HCEC 1CT (cell line): Measurements from ENCODE around the gene SH3TC2.
A peak's percentile ranks its signal among the peaks of the same experiment; 100 is the strongest.
"Not testable (repeated sequence)": the region's sequence is repeated elsewhere in the genome, so short reads cannot be mapped to it uniquely, and the experiment has no call there.

Source experiments
- DNase-seq: peaks from one replicate; pipeline ENCODE4 v3.0.0-alpha.2; 2017

SH3TC2 gene

DNA sequence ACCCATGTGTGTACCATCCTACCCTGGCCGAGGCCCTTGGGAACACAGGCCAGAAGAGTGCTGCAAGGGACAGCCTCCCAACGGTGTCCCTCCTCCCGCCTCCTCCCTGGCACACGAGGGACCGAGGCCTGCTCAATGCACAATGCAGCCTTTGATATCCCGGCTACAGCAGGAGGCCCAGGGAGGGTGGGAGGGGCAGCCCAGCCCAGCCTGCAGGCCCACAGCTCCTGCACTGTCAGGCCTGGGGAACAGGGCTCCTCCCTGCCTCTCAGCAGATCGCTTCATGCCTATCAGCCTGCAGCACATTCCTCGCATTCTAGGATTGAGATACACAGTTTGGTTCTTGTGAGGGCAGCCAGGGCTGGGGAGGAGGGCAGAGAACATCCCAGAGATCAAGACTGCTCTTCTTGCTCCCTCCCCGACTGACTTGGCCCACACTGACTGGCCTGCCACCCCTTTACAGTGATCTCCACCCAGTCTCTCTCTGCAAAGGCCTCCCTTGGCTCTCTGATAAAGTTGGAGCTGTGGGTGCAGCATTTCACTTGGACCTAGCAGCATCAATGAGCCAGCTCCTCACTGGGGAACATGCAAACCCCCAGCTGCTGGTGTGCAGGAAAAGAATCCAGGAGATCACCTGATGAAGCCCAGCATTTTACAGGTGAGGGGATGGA lies at the start of gene SH3TC2:
Gene SH3TC2 (minus strand): TSS at position 46 of the 671 bp plus-strand sequence. CDS start 40 bp downstream, at position 6.
- DNase-seq, result peak; percentile 56

DNA sequence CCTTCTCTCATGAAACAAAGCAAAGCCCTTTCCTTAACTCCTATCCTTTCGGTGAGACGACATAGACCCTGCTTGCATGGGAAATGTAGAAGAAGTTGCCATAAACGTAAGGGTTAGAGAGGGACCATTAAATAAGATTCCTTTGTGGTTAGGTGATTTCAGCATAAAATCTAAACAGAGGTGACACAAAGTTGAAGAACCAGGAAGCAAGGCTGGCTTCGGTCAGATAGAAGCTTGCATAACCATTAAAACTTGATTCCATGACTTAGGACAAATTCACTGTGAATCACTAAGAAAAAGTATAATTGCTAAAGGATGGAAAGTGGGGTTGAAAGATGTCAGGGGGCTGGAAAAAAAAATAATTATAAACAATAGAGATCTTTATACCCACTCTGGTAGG lies 47.5 kb upstream of the SH3TC2 start:
- no peak for DNase-seq

DNA sequence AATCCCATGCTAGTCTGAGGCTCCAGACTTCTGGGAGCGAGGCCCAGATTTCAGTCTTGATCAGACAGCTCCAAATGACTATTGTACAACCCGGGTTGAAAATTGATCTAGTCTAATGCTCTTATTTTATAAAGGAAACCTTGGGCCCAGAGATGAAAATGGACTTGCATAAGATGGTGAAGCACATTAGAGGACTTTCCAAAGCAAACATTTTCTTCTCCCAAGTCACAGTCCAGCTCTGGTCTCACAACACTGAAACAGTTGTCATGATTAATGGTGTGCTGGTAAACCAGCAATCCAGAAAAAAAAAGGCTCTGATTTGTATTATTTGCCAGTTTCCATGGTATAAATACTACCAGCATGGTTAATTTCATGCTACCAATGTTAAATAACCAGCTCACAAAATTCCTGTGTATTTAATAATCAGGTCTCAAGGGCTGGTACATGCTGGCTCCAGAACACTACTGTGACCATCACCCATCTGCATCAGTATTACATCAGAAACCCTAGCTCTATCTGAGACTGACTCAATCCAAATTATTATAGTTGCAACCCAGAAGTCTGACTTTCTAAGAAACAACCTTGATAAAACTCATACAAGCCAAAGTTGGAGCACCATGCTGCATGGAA lies 45.9 kb upstream of the SH3TC2 start:
- DNase-seq, result no peak

DNA sequence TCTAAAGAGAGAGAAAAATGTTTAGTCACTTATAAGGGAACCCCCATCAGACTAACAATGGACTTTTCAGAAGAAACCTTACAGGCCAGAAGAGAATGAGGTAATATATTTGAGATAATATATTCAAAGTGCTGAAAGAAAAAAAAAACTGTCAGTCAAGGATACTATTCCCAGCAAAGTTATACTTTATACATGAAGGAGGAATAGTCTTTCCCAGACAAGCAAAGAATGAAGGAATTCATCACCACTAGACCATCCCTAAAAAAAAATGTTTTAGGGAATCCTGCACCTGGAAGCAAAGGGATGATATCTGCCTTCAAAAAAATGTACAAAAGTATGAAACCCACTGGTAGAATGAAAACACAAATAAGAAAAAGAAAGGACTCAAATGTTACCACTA lies 37.5 kb upstream of the SH3TC2 start:
- no peak for DNase-seq

GRCh38 chr5:149099920-149100319 lies 37.1 kb upstream of the SH3TC2 start:
- DNase-seq, result no peak

DNA sequence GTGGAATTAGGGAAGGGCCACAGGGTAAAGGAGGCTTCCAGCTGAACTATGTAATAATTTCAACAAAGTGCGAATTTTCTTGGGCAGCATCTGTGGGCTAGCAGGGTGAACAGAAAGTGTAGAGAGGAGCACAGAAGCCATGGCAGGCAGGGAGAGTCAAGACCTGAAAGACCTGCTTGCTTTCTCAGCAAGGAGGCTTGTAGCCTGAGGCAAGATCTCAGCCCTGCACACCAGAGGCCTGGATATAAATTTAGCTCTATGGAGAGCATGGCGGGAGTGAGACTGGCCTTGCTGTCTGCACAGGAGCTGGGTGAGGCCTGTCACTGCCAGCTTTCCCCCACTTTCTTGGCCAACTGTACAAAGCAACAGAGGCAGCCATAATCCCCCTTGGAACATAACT lies 32.1 kb upstream of the SH3TC2 start:
- no peak for DNase-seq

DNA sequence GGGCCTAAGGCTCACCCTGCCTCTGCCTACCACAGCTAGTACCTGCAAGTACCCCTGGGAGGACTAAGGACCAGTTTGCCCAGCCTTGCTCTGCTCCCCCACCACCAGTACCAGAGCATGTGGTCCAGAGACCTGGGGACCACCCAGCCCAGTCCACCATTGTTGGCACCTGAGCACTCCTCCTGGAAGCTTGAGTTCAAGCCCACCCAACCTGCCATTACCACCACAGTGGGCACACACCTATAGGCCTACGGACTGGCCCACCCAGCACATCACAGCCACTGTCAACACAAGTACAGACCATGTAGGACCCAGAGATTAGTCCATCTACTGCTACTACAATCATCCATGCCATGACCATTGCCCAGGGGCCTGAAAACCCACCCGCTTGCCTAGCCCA lies 30.8 kb upstream of the SH3TC2 start:
- no peak for DNase-seq

- no peak for DNase-seq
Observed at GRCh38 chr5:149089796-149090195, 26.9 kb upstream of the SH3TC2 start.

DNA sequence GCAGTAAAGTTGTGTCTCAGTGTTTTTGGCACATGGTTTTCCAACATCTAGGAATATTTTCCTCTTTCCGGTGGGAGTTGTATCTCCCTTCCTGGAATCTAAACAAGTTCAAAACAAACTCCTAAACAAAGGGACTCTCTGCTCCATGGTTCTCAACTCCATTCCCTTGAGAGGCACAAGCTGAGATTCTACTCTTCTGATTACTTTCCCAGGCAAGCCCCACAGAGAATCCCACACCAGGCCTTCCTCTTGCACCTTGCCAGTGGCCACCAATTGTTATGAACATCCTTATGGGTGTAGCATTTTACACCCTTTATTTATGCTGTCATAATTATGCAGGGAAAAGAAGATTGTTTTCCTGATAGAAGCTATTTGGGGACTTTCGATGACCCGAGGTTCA lies 25.8 kb upstream of the SH3TC2 start:
- DNase-seq, result no peak

DNA sequence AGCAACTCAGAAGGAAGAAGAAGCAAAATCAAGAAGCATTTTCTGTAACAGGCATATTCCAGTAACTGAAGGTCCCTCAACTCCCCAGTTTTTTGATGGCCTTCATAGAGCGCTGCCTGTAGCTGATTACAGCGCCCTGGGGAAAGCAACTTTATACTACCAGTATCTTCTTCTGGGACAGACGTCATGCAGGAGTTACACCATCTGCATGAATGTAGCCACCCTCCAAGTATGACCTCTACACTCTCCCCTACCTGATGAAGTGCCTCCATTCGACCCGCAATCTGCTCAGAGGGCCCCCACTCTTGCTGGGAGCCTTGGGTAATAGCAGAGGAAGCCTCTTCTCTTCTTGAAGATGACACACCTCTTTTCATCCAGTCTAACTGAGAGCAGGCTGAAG lies 21.0 kb upstream of the SH3TC2 start:
- DNase-seq, result no peak

- DNase-seq, result no peak
Observed at GRCh38 chr5:149082271-149082670, 19.4 kb upstream of the SH3TC2 start.

- no peak for DNase-seq
Observed at GRCh38 chr5:149080294-149080693, 17.4 kb upstream of the SH3TC2 start.

DNA sequence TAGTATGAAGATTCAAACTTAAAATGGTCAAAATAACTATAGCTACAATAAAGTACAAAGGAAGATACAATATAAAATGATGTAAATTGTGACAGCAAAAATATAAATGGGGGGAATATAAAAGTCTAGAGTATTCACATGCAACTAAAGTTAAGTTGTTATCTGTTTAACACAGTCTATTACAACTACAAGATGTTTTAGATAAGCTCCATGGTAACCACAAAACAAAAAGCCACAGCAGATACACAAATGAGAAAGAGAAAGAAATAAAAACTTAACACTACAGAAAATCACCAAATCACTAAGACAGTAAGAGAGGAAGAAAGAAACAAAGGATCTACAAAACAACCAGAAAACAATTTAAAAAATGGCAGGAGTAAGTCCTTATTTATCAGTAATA lies 17.0 kb upstream of the SH3TC2 start:
- DNase-seq, result no peak

DNA sequence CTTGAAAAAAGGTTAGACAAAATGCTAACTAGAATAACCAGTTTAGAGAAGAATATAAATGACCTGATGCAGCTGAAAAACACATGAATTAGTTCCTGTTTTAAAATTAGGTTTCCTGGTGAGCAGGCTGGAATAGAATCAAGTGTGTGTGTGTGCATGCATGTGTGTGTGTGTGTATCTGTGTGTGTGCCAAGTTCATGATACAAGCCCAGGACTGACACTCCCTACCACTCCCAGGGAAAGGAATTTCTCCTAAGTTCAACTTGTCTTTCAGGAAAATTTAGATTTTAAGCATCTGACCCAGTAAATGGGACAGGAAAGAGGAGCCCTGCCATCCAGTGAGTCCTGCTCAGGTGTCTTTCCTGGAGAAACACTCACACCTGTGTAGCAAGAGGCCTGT lies 11.2 kb upstream of the SH3TC2 start:
- DNase-seq, result not testable (repeated sequence)

GRCh38 chr5:149073213-149073612 lies 10.4 kb upstream of the SH3TC2 start:
- peak; percentile 55 for DNase-seq

DNA sequence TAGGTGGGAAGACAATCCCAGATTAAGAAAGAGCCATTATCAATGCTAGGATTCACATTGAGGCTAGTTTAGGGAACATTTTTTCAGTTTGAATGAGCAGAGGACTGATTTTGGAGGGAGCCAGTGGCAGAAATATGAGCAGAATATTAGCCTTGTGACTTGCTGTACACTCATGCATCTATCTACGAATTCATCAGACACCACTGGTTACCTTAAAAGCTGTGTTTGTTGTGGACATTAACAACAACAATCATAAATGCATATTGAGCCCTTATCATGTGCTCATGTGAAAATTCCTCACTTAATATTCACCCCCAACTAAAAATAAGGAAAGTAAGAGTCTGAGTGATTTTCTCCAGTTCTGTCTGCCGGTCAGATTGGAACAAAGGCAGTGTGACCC lies 9.9 kb upstream of the SH3TC2 start:
- DNase-seq, result peak; percentile 3

DNA sequence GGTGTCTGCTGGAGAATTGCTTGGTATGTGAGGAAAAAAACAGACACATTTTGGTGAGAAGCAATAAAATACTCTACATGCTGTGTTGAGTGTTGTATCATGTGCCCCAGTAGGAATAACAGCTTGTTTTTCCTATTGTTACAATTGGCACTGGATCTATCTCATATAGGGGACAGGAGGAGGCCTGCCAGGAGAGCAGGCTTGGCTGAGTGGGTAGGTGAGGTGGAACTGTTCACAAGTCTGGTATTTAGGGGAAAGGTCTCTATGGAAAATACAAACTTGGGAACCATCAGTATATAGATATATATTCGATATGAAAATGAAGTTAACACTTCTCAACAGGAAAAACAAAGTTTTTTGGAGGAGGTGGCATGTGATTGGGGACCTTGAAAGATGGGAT lies 9.5 kb upstream of the SH3TC2 start:
- no peak for DNase-seq

- DNase-seq, result no peak
Observed at GRCh38 chr5:149071756-149072155, 8.9 kb upstream of the SH3TC2 start.

- DNase-seq, result no peak
Observed at GRCh38 chr5:149071216-149071615, 8.4 kb upstream of the SH3TC2 start.

DNA sequence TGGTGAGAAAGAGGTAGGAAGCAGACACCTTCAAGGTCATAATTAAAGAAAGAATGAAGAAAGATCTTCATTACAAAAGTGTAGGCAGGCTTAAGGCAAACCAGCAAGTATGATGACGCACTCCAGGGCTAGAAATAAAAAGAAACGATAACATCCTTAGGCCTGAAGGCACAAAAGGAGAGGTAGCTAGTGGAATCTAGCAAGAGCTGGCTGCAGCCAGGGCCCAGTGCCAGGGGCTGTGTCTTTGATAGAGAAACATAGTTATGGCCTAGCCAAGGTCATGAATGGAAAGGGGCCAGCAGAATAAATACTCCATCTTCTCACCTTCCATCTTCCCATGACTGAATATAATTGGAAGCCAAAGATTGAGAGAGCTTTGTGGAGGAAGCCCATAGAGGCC lies 6.8 kb upstream of the SH3TC2 start:
- DNase-seq, result no peak

DNA sequence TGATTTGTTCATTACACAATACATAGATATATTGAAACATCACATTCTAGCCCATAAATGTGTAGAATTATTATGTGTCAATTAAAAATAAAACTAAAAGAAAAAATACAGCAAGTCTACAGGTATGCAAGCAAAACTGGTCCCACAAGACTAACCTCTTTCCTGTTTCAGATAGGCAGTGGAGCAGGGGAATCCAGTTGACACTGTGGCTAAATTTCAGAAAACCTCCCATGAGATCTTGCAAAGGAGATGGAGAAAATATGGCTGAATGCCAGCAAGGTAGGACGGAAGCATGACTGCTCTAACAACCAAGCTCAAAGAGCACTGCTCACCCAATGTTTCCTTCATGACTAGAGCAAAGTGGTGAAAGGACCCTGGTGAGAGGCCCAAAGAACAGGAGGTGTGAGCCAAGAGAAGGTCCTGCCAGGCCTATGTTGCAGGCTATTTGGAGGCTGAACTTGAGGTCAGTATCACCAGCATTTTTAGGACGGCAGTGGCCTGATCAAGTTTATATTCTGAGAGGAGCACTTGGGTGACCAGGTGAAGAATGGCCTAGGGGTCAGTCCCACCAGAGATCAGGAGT lies 1.1 kb upstream of the SH3TC2 start:
- DNase-seq, result no peak

DNA sequence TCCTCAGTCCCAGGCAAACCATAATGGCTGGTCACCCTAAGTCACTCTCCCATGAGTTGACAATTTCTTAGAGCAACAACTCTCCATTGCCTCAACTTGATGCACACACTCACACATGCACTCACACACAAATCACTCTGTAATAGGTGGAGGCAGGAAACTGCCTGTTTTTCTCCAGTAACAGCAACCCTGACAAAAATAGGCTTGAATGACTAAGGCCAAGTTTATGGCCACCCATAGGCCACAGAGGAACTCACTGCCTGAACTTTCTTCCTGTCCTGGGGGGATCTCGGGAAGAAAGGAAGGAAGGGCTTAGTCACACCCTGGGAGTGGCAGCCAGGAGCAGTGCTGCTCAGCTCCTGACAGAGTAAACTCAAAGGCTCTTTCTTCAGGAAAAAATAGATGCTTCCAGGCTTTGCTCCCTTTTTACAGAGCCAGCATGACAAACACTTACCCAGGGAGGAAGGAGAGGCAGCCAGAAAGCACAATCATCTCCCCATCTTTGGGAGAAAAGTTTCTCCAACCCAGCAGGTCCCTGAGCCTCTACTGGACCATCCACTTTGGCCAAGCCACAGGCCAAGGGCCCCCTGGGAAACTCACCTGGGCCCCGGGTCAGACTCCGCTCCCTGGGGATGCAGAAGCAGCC lies 368 bp downstream of the SH3TC2 start:
- peak; percentile 95 for DNase-seq

- DNase-seq, result no peak
Observed at GRCh38 chr5:149061341-149061740, 1.5 kb downstream of the SH3TC2 start.

DNA sequence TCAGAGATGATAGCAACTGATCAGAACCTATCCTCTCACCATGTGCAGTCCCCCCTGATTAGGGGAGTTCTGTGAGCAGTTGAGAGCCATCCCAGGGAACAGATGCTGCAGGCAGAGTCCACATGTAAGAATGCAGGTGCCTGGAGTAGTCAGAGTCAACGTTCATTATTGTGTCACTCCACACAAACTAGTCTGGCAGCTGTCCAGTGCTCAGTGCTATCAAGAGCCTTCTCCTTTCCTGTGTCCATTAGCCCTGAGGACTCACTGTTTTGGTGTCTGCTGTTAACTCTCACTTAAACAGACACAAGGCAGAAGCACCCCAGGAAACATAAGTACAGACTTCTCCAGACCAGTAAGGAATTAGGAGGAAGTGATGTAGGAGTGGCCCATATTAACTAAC lies 2.5 kb downstream of the SH3TC2 start:
- DNase-seq, result peak; percentile 67
